SIG-M5 (cell line): ENCODE data around the gene GATM.
"Not testable (repeated sequence)": the region's sequence is repeated elsewhere in the genome, so short reads cannot be mapped to it uniquely, and the experiment has no call there.

Source experiments
- DNase-seq: peaks from one replicate; lab custom pipeline; 2025; lab: John Stamatoyannopoulos, UW

GATM gene

GRCh38 chr15:45387380-45388007, 9.2 kb upstream of the GATM start:
- DNase-seq, result no peak

GRCh38 chr15:45386974-45387373, 8.6 kb upstream of the GATM start:
- DNase-seq, result no peak

- DNase-seq, result no peak
These were observed 8.1 kb upstream of the GATM start for GRCh38 chr15:45386420-45386819.

GRCh38 chr15:45385590-45385989, 7.2 kb upstream of the GATM start:
- no peak for DNase-seq

- no peak for DNase-seq
These were observed 6.4 kb upstream of the GATM start for GRCh38 chr15:45384700-45385099.

- DNase-seq, result no peak
These were observed 544 bp upstream of the GATM start for GRCh38 chr15:45378913-45379262.

- DNase-seq, result no peak
These were observed 665 bp downstream of the GATM start for GRCh38 chr15:45377609-45378148.

- DNase-seq, result no peak
These were observed 1.3 kb downstream of the GATM start for GRCh38 chr15:45376967-45377608.

GRCh38 chr15:45376300-45376928, 1.9 kb downstream of the GATM start:
- no peak for DNase-seq

GRCh38 chr15:45375836-45376235, 2.5 kb downstream of the GATM start:
- DNase-seq, result no peak

- DNase-seq, result no peak
These were observed 4.4 kb downstream of the GATM start for GRCh38 chr15:45373976-45374375.

- DNase-seq, result no peak
These were observed 6.0 kb downstream of the GATM start for GRCh38 chr15:45372041-45372995.

- no peak for DNase-seq
These were observed 6.8 kb downstream of the GATM start for GRCh38 chr15:45371546-45371945.

- DNase-seq, result not testable (repeated sequence)
These were observed 8.3 kb downstream of the GATM start for GRCh38 chr15:45370042-45370441.

GRCh38 chr15:45367222-45367621, 11.1 kb downstream of the GATM start:
- DNase-seq, result not testable (repeated sequence)

- no peak for DNase-seq
These were observed 14.1 kb downstream of the GATM start for GRCh38 chr15:45364271-45364670.

GRCh38 chr15:45363801-45364200, 14.5 kb downstream of the GATM start:
- DNase-seq, result no peak

- no peak for DNase-seq
These were observed 15.0 kb downstream of the GATM start for GRCh38 chr15:45363334-45363733.

GRCh38 chr15:45362419-45362818, 15.9 kb downstream of the GATM start:
- DNase-seq, result no peak

- DNase-seq, result no peak
These were observed 16.5 kb downstream of the GATM start for GRCh38 chr15:45361878-45362277.

GRCh38 chr15:45355860-45356259, 22.5 kb downstream of the GATM start:
- no peak for DNase-seq

GRCh38 chr15:45354711-45355110, 23.6 kb downstream of the GATM start:
- DNase-seq, result no peak
